ENCODE data around the gene CASZ1. TPM values are rescaled to one million over a fixed set of nuclear protein-coding genes. Genes with fewer than 3 reads are reported as not detected.

CASZ1 gene
- total and polyA plus RNA-seq, 2 donors (not counting 3 experiments of a cell fraction or from before 2014, with no cell fraction given) = 1.5 to 5.2 TPM

- H3K9me1 ChIP-seq (replicated peaks; ENCODE audit: control insufficient read depth, extremely low read depth, insufficient read depth, low read length) = no peaks in the 10 kb centered on the region
- no peak for DNase-seq (ENCODE audit: low read depth, low spot score)
- H3K4me2 ChIP-seq (ENCODE audit: insufficient read depth, low read length) = no peak overlapping the region
- H3K27ac ChIP-seq (ENCODE audit: insufficient read depth, low read depth, low read length) = no peak overlapping the region
- H3K4me1 ChIP-seq (ENCODE audit: control insufficient read depth, extremely low read depth, insufficient read depth, low read length) = no peaks in the 10 kb centered on the region
- TF ChIP-seq, protein P1, sequence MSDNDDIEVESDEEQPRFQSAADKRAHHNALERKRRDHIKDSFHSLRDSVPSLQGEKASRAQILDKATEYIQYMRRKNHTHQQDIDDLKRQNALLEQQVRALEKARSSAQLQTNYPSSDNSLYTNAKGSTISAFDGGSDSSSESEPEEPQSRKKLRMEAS (IDR thresholded peaks at IDR 0.05; ENCODE audit: insufficient read depth, insufficient read length) = no peak
- no peak for TF ChIP-seq POLR2AphosphoS5 (IDR thresholded peaks at IDR 0.05; ENCODE audit: insufficient read depth, low read depth, low read length)
- TF ChIP-seq FOS (IDR thresholded peaks at IDR 0.05; ENCODE audit: borderline replicate concordance, insufficient read depth, low read length) = no peak
- no peak for TF ChIP-seq JUN (IDR thresholded peaks at IDR 0.05; ENCODE audit: borderline replicate concordance, insufficient read depth, insufficient read length, low read depth)
- no peak for TF ChIP-seq EZH2 (IDR thresholded peaks at IDR 0.05; ENCODE audit: borderline replicate concordance, low read depth, low read length, severe bottlenecking)
- no peak for TF ChIP-seq POLR2A (IDR thresholded peaks at IDR 0.05; ENCODE audit: low read depth, low read length)
- no peak for TF ChIP-seq GATA2 (IDR thresholded peaks at IDR 0.05; ENCODE audit: insufficient read depth, insufficient read length, low read depth, low read length)
- TF ChIP-seq, protein P2, sequence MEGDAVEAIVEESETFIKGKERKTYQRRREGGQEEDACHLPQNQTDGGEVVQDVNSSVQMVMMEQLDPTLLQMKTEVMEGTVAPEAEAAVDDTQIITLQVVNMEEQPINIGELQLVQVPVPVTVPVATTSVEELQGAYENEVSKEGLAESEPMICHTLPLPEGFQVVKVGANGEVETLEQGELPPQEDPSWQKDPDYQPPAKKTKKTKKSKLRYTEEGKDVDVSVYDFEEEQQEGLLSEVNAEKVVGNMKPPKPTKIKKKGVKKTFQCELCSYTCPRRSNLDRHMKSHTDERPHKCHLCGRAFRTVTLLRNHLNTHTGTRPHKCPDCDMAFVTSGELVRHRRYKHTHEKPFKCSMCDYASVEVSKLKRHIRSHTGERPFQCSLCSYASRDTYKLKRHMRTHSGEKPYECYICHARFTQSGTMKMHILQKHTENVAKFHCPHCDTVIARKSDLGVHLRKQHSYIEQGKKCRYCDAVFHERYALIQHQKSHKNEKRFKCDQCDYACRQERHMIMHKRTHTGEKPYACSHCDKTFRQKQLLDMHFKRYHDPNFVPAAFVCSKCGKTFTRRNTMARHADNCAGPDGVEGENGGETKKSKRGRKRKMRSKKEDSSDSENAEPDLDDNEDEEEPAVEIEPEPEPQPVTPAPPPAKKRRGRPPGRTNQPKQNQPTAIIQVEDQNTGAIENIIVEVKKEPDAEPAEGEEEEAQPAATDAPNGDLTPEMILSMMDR (IDR thresholded peaks at IDR 0.05; ENCODE audit: extremely low read depth in 1 of 2, insufficient read depth in 1 of 2, low read depth in 1 of 2, low read length in 2 of 2) = no peak
- TF ChIP-seq MYC (IDR thresholded peaks at IDR 0.05; ENCODE audit: low read depth, low read length) = no peak
- no peak overlapping the region for H3K9ac ChIP-seq (replicated peaks; ENCODE audit: extremely low read depth, insufficient read depth, low read length)
- no peak overlapping the region for H2AFZ ChIP-seq (ENCODE audit: low read depth, low read length)
- H3K36me3 ChIP-seq (ENCODE audit: control insufficient read depth in 2 of 2, extremely low read depth in 1 of 2, insufficient read depth in 2 of 2, low read length in 2 of 2) = no peaks in the 10 kb centered on the region
- ChIA-PET CTCF (interaction anchor here (1.2 kb wide), 1 partner anchor 12 kb away, joined by 3 read pairs; no protein-coding TSS in a partner anchor), POLR2A (interaction anchor here (0.5 kb wide), 1 partner anchor 194 kb away, joined by 4 read pairs; no protein-coding TSS in a partner anchor)
- dilution Hi-C loops (cut with MboI; ENCODE audit: extremely low pct_ligation_motif_present, low sequenced_read_pairs) (no loop called here), intact Hi-C loops (cut with micrococcal nuclease) (loop anchor here (1.0 to 5.0 kb wide), 2 partner anchors 164 to 176 kb away; no protein-coding TSS in a partner anchor)
- no peaks in the 10 kb centered on the region for H3K79me2 ChIP-seq (ENCODE audit: control insufficient read depth, insufficient read depth, low read length)
- no peak for FAIRE-seq
- no TSS peak for BruUV-seq (replicated peaks)
- no peaks in the 10 kb centered on the region for H3K9me3 ChIP-seq (replicated peaks; ENCODE audit: control insufficient read depth, insufficient read depth, low read length)
- H3K27me3 ChIP-seq (ENCODE audit: control insufficient read depth in 2 of 2, insufficient read depth in 2 of 2, low read length in 2 of 2) = peaks cover 2 to 3% of the 10 kb centered on the region in 2 experiments
- H4K20me1 ChIP-seq (replicated peaks; ENCODE audit: control insufficient read depth, extremely low read depth, insufficient read depth, low read length) = no peaks in the 10 kb centered on the region
- no peak overlapping the region for H3K4me3 ChIP-seq (replicated peaks in 1 of 3; ENCODE audit: insufficient read depth in 1 of 3, low read depth in 1 of 3, low read length in 3 of 3)
Observed at GRCh38 chr1:10691740-10692125, 104.7 kb downstream of the CASZ1 start.
